IPS-18a (cell line): Measurements from ENCODE around the gene UNC5C.
A peak's percentile ranks its signal among the peaks of the same experiment; 100 is the strongest.
"Not testable (repeated sequence)": the region's sequence is repeated elsewhere in the genome, so short reads cannot be mapped to it uniquely, and the experiment has no call there.

ENCODE experiments used
- H3K27ac ChIP-seq: one replicate; pipeline ENCODE4 v1.5.1; 2013; ENCODE audit warnings: low read length
- H3K27me3 ChIP-seq: one replicate; pipeline ENCODE4 v1.6.1; 2013; ENCODE audit warnings: mild to moderate bottlenecking, low read length; ENCODE audit not compliant: control insufficient read depth, insufficient read depth
- H3K36me3 ChIP-seq: one replicate; pipeline ENCODE4 v1.6.1; 2013; ENCODE audit warnings: low read depth, low read length; ENCODE audit not compliant: control insufficient read depth
- H3K4me1 ChIP-seq: one replicate; pipeline ENCODE4 v1.6.1; 2013; ENCODE audit warnings: low read depth, low read length; ENCODE audit not compliant: control insufficient read depth
- H3K4me3 ChIP-seq: one replicate; pipeline ENCODE4 v1.5.1; 2013; ENCODE audit warnings: low read length
- H3K9ac ChIP-seq: one replicate; pipeline ENCODE4 v1.6.1; 2013; ENCODE audit warnings: mild to moderate bottlenecking, low read length, moderate library complexity
- H3K9me3 ChIP-seq: one replicate; pipeline ENCODE4 v1.6.1; 2013; ENCODE audit warnings: low read depth, low read length; ENCODE audit not compliant: control insufficient read depth

Gene UNC5C

DNA sequence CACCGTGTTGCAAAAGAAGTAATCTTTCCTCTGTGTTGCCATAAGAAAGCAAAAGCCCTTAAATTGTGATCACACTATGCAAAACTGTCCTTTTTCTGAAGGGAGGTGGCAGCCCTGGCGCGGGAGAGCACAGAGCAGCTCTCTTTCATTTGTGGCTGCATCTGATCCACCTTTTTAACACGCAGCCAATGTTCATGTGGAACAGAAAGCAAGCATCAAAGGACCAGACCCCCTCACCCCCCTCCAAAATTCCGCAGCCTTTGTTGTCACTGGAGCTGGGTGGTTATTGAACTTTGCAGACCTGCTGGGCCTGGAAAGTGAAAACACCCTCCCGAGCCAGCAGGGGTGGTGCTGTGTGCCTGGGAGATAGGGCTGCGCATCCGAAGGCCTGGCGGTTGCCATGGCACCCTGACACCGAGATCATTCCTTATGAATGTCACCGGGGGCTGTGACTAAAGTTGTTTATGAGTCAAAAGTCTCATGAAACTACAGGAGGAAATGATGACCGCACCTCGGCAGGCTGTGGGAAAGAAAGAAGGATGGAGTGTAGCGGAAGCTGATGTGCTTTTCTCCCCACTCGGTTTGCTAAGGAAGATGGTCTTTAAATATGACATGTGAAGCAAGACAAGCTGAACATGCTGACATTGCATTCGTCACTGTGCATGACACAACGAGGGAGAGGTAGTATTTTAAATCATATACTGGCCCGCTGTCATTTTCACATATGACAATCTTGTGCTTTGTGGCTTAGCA, 367.4 kb downstream of the UNC5C start:
- Histone ChIP-seq H3K9ac (no peak overlapping the region), H3K27me3 (peaks cover 6% of the 10 kb centered on the region), H3K27ac (no peak overlapping the region), H3K36me3 (no peaks in the 10 kb centered on the region), H3K9me3 (no peaks in the 10 kb centered on the region), H3K4me3 (peak overlapping the region; percentile 26), H3K4me1 (peaks cover 21% of the 10 kb centered on the region)

DNA sequence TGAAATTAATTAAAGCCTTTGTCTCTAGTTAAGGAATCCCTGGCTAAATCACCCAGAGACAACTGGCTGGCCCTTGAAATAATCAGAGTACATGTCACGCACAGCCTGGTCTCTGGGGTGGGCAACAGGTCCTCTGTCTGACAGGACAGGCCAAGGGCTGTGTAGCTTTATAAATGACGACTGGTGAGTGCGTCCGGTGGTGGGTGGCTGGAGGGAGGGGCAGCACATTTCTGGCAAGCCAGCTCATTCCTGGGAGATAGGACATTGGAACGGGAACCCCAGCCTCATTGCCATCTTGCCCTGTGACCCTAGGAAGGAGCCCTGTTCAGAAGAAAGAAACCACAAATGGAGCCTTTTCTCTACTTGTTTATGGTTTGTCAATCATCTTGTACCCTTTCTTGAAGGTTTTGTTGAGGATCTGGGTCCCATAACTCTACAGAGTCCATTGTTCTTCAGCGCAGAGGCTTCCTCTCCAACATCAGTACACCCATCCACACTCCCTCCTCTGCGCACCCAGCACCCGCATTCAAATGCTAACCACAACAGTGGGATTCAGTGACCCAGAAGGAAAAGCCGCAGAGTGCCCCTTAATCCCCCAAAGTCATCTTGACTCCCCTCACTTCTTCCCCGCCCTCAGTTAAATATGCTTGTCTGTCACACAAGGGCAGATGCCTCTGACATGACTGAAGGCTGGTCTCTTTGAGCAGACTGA, 368.1 kb downstream of the UNC5C start:
- Histone ChIP-seq H3K27me3 (peaks cover 6% of the 10 kb centered on the region), H3K36me3 (no peaks in the 10 kb centered on the region), H3K4me3 (peak overlapping the region; percentile 26), H3K4me1 (peaks cover 21% of the 10 kb centered on the region), H3K9ac (no peak overlapping the region), H3K9me3 (no peaks in the 10 kb centered on the region), H3K27ac (peak overlapping the region; percentile 5)

DNA sequence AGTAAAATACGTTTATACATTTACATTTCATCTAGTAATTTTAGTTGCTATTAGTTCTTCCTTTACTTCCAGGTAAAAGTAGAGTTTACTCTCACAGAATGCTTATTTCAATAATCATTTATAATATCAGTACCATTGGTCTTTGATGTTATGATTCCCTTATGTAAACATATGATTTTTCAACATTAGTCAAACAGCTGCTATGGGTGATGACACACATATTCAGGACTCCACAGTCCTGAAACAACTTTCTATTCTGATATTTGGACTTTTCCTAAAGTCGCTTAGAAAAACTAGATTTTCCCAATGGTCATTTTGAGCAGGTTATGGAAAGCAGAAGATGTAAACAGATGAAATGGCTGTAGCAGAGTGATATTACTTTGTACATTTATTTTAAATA, 369.8 kb downstream of the UNC5C start:
- no peaks in the 10 kb centered on the region for H3K36me3 ChIP-seq
- H3K27ac ChIP-seq = no peak overlapping the region
- H3K4me1 ChIP-seq = peaks cover 21% of the 10 kb centered on the region
- peaks cover 6% of the 10 kb centered on the region for H3K27me3 ChIP-seq
- H3K9ac ChIP-seq = no peak overlapping the region
- no peak overlapping the region for H3K4me3 ChIP-seq
- no peaks in the 10 kb centered on the region for H3K9me3 ChIP-seq

DNA sequence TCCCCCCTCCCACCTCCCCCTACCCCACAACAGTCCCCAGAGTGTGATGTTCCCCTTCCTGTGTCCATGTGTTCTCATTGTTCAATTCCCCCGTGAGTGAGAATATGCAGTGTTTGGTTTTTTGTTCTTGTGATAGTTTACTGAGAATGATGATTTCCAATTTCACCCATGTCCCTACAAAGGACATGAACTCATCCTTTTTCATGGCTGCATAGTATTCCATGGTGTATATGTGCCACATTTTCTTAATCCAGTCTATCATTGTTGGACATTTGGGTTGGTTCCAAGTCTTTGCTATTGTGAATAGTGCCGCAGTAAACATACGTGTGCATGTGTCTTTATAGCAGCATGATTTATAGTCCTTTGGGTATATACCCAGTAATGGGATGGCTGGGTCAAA, 377.4 kb downstream of the UNC5C start:
- H3K9ac ChIP-seq, H3K4me3 ChIP-seq, H3K36me3 ChIP-seq, H3K27ac ChIP-seq, H3K27me3 ChIP-seq, H3K9me3 ChIP-seq, H3K4me1 ChIP-seq: not testable (repeated sequence)

DNA sequence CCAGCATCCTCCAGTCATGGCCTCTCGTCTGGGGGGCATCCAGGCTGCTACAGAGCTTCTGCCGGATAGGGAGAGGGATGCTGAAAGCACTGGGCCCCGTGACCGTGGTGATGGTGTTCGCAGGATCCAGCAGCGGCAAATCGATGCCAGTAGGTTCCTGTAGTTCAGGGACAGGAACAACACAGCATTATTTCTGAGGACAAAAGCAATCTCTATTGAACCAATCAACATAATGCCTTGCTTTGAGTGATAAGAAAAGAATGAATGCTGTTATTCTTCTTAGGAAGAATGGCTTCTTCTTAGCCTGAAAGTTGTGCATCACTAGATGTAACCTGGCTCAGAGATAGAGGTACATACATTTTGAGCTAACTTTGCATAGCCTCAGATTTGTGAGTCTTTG, 378.6 kb downstream of the UNC5C start:
- no peak overlapping the region for H3K4me3 ChIP-seq
- no peak overlapping the region for H3K27ac ChIP-seq
- H3K9me3 ChIP-seq = no peaks in the 10 kb centered on the region
- no peak overlapping the region for H3K9ac ChIP-seq
- H3K36me3 ChIP-seq = no peaks in the 10 kb centered on the region
- no peaks in the 10 kb centered on the region for H3K4me1 ChIP-seq
- H3K27me3 ChIP-seq = no peaks in the 10 kb centered on the region

DNA sequence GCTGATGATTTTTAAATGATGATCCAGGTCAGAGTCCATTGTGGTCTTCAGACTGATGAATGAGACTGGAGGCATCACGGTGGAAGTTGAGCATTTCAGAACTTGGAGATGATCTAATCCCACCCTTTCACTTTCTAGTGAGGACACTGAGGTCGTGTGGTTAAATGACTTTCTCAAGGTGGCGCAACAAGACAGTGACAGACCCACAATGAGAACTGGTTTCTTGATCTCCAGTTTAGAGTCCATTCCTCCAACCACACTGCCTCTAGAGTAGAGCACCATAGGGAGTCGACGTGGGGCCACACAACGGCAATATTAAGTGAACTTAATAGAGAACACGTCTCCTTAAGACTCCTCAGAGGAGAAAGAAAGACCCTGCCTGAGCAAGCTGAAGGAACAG, 381.0 kb downstream of the UNC5C start:
- Histone ChIP-seq H3K9ac (no peak overlapping the region), H3K4me1 (no peaks in the 10 kb centered on the region), H3K36me3 (no peaks in the 10 kb centered on the region), H3K27ac (no peak overlapping the region), H3K9me3 (no peaks in the 10 kb centered on the region), H3K27me3 (no peaks in the 10 kb centered on the region), H3K4me3 (no peak overlapping the region)

DNA sequence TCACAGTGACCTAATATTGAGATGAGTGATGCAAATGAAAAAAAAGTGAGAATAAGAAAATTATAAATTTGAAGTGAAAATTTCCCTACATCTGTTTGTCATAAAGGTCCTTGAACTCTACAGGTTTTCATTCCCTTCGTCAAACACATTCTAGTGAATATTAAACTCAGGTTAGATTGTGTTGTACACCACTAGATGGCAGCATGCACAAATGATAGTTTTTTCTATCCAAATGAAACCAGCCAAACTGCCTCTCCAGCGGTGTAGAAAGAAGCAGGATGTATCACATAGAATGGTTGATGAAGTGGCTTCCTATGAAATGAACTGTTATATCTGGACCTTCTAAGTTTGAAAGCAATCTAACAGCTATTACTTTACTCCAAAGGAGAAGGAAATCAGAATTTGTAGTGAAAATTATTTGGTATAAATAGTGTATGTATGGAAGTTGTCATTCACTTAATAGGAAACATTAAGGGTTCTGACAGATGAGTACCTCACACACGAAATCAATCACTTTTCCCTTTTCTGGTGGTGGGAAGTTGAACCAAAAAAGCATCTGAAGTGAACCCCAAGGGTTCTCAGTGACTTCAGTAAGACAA, 382.7 kb downstream of the UNC5C start:
- no peak overlapping the region for H3K4me3 ChIP-seq
- H3K9me3 ChIP-seq = no peaks in the 10 kb centered on the region
- H3K36me3 ChIP-seq = no peaks in the 10 kb centered on the region
- no peaks in the 10 kb centered on the region for H3K27me3 ChIP-seq
- H3K27ac ChIP-seq = no peak overlapping the region
- H3K9ac ChIP-seq = no peak overlapping the region
- H3K4me1 ChIP-seq = no peaks in the 10 kb centered on the region

DNA sequence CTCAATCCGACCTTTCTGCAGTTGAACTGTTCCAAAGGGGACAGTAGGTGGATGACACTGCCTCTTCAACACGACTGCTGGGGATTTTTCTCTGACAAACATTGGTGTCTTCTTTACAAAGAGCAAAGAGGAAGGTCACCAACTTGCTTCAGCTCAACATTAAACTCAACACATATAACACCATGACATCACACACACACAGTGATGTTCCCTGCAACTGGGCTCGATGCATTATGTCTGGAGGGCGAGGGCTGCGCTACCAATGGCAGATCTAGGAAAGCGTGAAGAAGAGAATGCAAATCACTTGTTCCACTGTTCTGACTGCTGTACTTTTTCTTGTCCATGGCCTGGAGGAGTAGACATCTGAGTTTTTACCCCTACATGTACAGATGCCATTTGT, 385.9 kb downstream of the UNC5C start:
- H3K4me3 ChIP-seq = no peak overlapping the region
- peaks cover 9% of the 10 kb centered on the region for H3K4me1 ChIP-seq
- H3K9me3 ChIP-seq = no peaks in the 10 kb centered on the region
- no peak overlapping the region for H3K27ac ChIP-seq
- no peak overlapping the region for H3K9ac ChIP-seq
- H3K27me3 ChIP-seq = no peaks in the 10 kb centered on the region
- H3K36me3 ChIP-seq = no peaks in the 10 kb centered on the region

DNA sequence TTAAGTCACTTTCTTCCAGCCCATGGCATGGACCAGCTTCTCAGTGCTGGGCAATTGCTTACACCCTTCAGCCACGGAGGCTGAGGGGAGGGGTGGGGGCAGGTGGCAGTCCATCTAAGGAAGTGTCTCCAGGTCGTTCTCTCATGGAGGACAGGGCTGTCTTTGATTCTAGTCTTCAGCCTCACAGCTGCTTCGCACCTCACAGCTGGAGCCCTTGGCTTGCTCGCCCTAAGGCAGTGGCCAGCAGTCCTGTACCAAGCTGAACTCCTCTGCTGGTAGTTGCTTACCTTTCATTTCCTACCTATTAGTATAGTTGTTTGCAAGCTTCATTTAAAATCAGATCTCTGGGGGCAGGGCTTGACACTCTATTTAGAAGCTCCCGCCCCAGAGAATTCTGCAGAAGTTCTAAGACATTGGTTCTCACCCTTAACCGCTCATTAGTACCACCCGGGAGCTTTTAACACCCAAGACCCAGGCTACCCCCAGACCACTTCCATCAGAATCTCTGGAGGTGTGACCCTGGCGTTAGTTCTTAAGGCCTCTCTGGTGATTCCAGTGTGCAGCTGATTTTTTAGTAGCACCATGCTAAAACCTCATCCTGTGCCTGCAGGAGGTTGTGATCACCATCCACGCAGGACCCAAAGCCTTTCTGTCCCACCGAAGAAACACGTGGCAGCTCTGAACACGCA, 386.8 kb downstream of the UNC5C start:
- Histone ChIP-seq H3K27me3 (no peaks in the 10 kb centered on the region), H3K4me1 (peaks cover 9% of the 10 kb centered on the region), H3K27ac (no peak overlapping the region), H3K9me3 (no peaks in the 10 kb centered on the region), H3K4me3 (no peak overlapping the region), H3K9ac (no peak overlapping the region), H3K36me3 (no peaks in the 10 kb centered on the region)

DNA sequence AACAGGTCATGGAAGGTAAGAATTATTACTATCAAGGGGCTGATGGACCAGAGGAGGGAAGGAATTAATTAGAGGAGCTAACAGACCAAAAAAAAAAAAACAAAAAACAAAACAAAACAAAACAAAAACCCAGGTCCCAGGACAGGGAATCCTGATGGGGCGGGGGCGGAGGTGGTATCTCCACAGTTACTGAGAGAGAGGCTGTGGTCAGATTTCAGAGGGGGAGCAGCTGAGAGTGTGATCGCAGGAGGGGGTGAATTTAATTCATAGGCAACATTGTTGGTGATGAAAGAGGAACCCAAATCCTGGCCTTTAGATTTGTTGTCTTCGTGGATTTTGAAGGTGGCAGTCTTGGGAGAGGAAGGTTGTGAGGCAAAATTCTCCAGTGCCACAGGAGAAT, 389.4 kb downstream of the UNC5C start:
- Histone ChIP-seq H3K27me3 (no peaks in the 10 kb centered on the region), H3K9ac (no peak overlapping the region), H3K9me3 (no peaks in the 10 kb centered on the region), H3K36me3 (no peaks in the 10 kb centered on the region), H3K4me3 (no peak overlapping the region), H3K4me1 (peaks cover 9% of the 10 kb centered on the region), H3K27ac (no peak overlapping the region)

DNA sequence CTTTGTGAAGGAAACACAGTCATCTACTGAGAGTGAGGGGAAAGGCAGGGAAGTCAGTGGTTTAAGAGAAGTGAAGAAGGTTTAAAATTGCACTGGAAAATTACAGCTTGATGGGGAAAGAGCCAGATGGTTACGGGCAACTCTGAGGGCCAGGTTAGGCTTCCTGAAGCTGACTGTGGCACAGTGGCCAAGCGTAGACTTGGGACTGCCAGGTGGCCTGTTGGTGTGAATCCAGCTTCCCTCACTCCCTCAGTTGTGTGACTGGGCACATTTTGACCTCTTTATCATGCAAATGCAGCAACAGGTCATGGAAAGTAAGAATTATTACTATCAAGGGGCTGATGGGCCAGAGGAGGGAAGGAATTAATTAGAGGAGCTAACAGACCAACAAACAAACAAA, 390.1 kb downstream of the UNC5C start:
- no peak overlapping the region for H3K4me3 ChIP-seq
- H3K27me3 ChIP-seq = no peaks in the 10 kb centered on the region
- H3K9me3 ChIP-seq = no peaks in the 10 kb centered on the region
- H3K27ac ChIP-seq = no peak overlapping the region
- no peaks in the 10 kb centered on the region for H3K36me3 ChIP-seq
- H3K9ac ChIP-seq = no peak overlapping the region
- peaks cover 9% of the 10 kb centered on the region for H3K4me1 ChIP-seq
